LNCAP (cell line): Measurements from ENCODE around the gene TOP1.

ENCODE experiments used
- CTCF ChIP-seq: fragments of 450-650 bp; IDR thresholded peaks from 2 replicates; pipeline ENCODE4 v1.5.1; 2017; ENCODE audit warnings: mild to moderate bottlenecking

Gene TOP1

GRCh38 chr20:41173161-41173721, 144.6 kb downstream of the TOP1 start:
- TF ChIP-seq CTCF, result peak; percentile 96

GRCh38 chr20:41173791-41174341, 145.2 kb downstream of the TOP1 start:
- TF ChIP-seq CTCF, result no peak
